Nephron progenitor cell (in vitro differentiated cells): ENCODE results near the gene SEC14L1.
A peak's percentile ranks its signal among the peaks of the same experiment; 100 is the strongest.
"Not testable (repeated sequence)": the region's sequence is repeated elsewhere in the genome, so short reads cannot be mapped to it uniquely, and the experiment has no call there.

Experiments
- DNase-seq: peaks from one replicate; pipeline ENCODE4 v3.0.0; 2021
- H3K27ac Mint-ChIP-seq: 2 replicates; pipeline ENCODE4 v1.8.0; 2021; ENCODE audit warnings: mild to moderate bottlenecking, moderate library complexity, mixed read lengths
- H3K27me3 Mint-ChIP-seq: 2 replicates; pipeline ENCODE4 v1.8.0; 2021; ENCODE audit warnings: mild to moderate bottlenecking, low read depth, mixed read lengths; ENCODE audit not compliant: poor library complexity
- H3K36me3 Mint-ChIP-seq: 2 replicates; pipeline ENCODE4 v1.8.0; 2021; ENCODE audit warnings: low read depth, mixed read lengths
- H3K4me1 Mint-ChIP-seq: 2 replicates; pipeline ENCODE4 v1.8.0; 2021; ENCODE audit warnings: mixed read lengths
- H3K4me3 Mint-ChIP-seq: 2 replicates; pipeline ENCODE4 v1.8.0; 2021; ENCODE audit warnings: mild to moderate bottlenecking, moderate library complexity, mixed read lengths
- H3K9me3 Mint-ChIP-seq: 2 replicates; pipeline ENCODE4 v1.8.0; 2021; ENCODE audit warnings: mild to moderate bottlenecking, moderate library complexity, mixed read lengths
- CTCF ChIP-seq: fragments of 200-600 bp; sonication (generic); IDR thresholded peaks from 2 replicates; pipeline ENCODE4 v1.5.0; 2021; ENCODE audit warnings: antibody characterized with exemption

Gene SEC14L1

DNA sequence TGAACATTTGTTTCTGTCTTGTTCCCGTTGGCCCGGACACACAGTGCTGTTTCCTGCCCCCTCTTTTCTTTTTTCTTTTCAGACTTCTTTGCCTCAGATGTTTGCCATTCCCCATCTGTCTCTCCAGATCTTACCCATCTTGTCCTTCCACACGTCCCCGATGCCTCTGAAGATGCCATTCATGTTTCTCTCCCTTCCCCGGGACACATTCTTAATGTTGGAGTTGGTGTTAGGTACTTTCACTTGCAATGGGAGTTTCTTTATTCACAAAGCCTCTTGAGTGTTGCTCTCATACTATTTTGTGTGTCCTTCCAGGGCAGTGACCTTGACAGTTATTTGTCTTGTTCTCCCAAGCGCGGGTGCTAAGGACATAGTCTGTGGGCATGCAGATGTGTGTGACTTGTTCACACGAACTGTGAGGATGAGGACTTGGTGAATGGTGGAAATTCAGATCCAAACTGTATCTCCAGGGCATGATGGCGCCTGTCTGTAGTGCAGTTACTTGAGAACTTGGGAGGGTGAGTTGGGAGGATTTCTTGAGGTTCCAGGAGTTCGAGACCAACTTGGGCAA is 8.3 kb downstream of the SEC14L1 start:
- H3K27ac Mint-ChIP-seq = peak overlapping the region; percentile 66
- no peak for TF ChIP-seq CTCF
- peaks cover 85% of the 10 kb centered on the region for H3K4me1 Mint-ChIP-seq
- no peaks in the 10 kb centered on the region for H3K9me3 Mint-ChIP-seq
- peaks cover 58% of the 10 kb centered on the region for H3K36me3 Mint-ChIP-seq
- peak overlapping the region; percentile 33 for H3K4me3 Mint-ChIP-seq
- DNase-seq = no peak
- peaks cover 16% of the 10 kb centered on the region for H3K27me3 Mint-ChIP-seq

- Mint-ChIP-seq H3K27ac (no peak overlapping the region), H3K4me3 (no peak overlapping the region), H3K9me3 (no peaks in the 10 kb centered on the region), H3K36me3 (peaks cover 54% of the 10 kb centered on the region), H3K27me3 (peaks cover 16% of the 10 kb centered on the region), H3K4me1 (peaks cover 86% of the 10 kb centered on the region)
- no peak for TF ChIP-seq CTCF
- no peak for DNase-seq
Measured at GRCh38 chr17:77150196-77150595, 9.4 kb downstream of the SEC14L1 start.

DNA sequence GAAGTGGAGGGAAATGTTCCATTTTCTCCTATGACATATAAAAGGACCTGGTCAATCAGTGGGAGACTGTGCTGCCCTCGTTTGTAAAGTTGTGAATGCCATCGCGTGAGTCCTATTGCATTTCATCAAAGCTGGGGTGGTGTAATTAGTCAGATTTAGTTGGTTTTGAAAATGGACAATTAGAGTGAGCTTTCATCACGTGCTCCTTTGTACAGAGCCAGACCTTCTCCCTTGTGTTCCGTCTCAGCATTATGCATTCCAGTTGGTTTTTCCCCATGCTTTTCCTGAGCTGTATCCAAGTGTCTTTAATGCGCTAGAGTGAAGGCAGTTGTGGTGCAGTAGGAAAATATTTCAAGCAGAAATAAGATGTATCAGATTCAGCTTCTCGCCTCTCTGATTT is 10.4 kb downstream of the SEC14L1 start:
- peaks cover 54% of the 10 kb centered on the region for H3K36me3 Mint-ChIP-seq
- peaks cover 21% of the 10 kb centered on the region for H3K27me3 Mint-ChIP-seq
- no peaks in the 10 kb centered on the region for H3K9me3 Mint-ChIP-seq
- no peak for TF ChIP-seq CTCF
- H3K4me3 Mint-ChIP-seq = no peak overlapping the region
- no peak for DNase-seq
- H3K27ac Mint-ChIP-seq = no peak overlapping the region
- peaks cover 86% of the 10 kb centered on the region for H3K4me1 Mint-ChIP-seq

DNA sequence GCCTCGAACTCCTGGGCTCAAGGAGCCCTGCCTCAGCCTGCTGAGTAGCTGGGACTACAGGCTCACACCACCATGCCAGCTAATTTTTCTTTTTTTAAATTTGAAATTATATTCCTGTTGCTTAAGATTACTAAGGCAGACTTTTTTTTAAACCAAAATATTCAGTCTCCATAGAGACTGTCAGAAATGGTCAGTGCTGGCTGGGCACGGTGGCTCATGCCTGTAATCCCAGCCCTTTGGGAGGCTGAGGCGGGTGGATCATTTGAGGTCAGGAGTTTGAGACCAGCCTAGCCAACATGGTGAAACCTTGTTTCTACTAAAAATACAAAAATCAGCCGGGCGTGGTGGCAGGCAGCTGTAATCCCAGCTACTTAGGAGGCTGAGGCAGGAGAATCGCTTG is 11.3 kb downstream of the SEC14L1 start:
- DNase-seq, H3K4me3 Mint-ChIP-seq, H3K27ac Mint-ChIP-seq, H3K9me3 Mint-ChIP-seq: not testable (repeated sequence)
- peaks cover 79% of the 10 kb centered on the region for H3K4me1 Mint-ChIP-seq
- H3K27me3 Mint-ChIP-seq = peaks cover 23% of the 10 kb centered on the region
- peaks cover 52% of the 10 kb centered on the region for H3K36me3 Mint-ChIP-seq

DNA sequence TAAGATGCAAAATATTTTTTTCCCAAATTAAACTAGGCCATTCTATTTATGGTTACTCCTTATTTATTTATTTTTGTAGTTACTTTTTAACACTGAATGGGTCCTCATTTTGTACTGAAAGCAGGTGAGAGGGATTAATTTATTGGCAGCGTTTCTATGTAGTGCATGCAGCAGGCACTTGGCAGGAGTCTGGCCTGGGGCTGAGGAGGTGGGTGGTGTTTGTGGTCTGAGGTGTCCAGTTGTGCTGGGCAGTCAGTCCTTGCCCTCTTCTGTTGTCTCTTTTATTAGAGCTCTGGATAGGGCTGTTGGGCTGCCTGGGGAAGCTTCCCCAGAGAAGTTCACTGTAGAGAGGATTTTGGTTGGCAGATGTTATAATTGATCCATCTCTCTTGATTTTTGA is 12.7 kb downstream of the SEC14L1 start:
- DNase-seq = no peak
- H3K27ac Mint-ChIP-seq = no peak overlapping the region
- H3K9me3 Mint-ChIP-seq = peaks cover 5% of the 10 kb centered on the region
- TF ChIP-seq CTCF = no peak
- peaks cover 18% of the 10 kb centered on the region for H3K27me3 Mint-ChIP-seq
- no peak overlapping the region for H3K4me3 Mint-ChIP-seq
- H3K36me3 Mint-ChIP-seq = peaks cover 53% of the 10 kb centered on the region
- H3K4me1 Mint-ChIP-seq = peaks cover 65% of the 10 kb centered on the region

DNA sequence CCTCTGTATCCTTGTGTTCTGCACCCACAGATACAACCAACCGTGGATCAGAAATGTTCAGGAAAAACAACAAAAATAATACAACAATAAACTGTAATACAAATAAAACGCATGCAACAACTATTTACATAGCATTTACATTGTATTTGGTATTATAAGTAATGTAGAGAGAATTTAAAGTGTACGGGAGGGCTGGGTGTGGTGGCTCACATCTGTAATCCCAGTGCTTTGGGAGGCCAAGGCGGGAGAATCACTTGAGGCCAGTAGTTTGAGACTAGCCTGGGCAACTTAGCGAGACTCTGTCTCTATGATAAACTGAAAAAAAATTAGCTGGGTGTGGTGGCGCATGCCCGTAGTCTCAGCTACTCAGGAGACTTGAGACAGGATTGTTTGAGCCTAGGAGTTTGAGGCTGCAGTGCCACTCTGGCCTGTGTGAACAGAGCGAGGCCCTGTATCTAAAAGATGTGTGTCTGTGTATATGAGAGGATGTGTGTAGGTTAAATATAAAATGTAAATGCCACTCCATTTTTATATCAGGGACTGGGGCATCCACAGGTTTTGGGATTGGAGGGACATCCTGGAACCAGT is 13.3 kb downstream of the SEC14L1 start:
- H3K4me3 Mint-ChIP-seq = no peak overlapping the region
- TF ChIP-seq CTCF = no peak
- DNase-seq = no peak
- H3K36me3 Mint-ChIP-seq = peaks cover 47% of the 10 kb centered on the region
- peaks cover 12% of the 10 kb centered on the region for H3K27me3 Mint-ChIP-seq
- H3K4me1 Mint-ChIP-seq = peaks cover 58% of the 10 kb centered on the region
- H3K27ac Mint-ChIP-seq = peak overlapping the region; percentile 51
- peaks cover 5% of the 10 kb centered on the region for H3K9me3 Mint-ChIP-seq
